OCI-M2 (cell line): ENCODE measurements around the gene APOM.

Experiments used
- DNase-seq: peaks from one replicate; lab custom pipeline; 2025; ENCODE audit not compliant: unreplicated experiment; lab: John Stamatoyannopoulos, UW

The APOM gene

GRCh38 chr6:31657406-31658157, 1.9 kb downstream of the APOM start:
- DNase-seq, result no peak

DNA sequence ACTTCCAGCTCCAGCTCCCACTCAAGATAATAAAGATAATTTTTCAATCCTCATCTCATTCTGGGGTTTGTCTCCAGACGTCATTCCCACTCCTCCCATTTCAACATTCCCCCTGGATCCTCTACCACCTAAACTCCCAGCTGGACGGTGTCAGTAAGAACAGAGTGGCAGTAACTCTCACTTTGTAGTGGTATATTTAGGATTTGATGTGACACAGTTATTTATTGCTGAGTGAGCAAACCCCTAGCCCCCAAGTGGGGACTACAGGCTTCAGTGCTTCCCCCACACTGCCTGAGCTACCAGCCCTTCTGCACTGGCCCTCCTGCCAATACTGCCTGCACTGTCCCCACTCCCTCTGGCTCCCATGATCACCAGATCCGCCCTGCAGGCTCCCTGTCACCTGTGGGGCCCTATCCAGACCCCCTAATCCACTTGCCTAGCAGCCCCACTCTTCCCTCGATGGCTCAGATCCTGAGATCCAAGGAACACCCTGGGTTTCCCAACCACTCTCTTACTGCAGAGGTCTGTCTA, 2.5 kb downstream of the APOM start:
- no peak for DNase-seq

- no peak for DNase-seq
Observed at GRCh38 chr6:31658983-31659648, 3.4 kb downstream of the APOM start.

DNA sequence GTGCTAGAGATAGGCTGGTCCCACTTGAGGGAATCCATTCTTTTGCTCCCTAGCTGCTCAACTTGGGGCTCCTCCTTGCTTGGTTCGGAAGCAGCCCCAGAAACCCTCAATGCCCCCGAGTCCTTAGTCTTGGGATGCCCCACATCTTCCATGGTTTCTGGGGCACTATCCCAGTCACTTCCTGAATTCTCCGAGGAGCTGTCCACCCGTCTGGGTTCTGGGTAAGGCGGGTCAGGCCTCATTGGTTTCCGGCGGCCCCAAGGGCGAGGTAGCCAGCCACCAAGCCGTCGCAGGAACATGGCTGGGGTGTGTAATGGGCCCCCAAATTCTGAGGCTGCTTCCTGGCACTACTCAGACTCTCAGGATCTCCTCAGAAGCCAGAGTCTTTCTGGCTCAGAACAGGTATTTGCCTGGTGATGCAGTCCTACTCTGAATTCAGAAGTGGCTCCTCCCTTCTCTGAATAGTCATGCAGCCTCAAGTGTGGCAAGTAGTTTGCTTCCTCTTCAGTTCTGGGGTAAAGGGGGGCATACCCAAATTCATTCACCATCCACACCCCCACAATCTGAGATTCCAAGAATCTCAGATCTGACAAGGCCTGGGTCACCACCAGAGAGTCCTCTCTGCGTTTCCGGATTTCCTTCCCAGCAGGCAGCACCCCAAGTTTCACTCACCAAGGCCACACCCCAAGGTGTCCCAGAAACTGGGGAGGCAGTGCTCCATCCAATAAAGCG, 4.1 kb downstream of the APOM start:
- no peak for DNase-seq

DNA sequence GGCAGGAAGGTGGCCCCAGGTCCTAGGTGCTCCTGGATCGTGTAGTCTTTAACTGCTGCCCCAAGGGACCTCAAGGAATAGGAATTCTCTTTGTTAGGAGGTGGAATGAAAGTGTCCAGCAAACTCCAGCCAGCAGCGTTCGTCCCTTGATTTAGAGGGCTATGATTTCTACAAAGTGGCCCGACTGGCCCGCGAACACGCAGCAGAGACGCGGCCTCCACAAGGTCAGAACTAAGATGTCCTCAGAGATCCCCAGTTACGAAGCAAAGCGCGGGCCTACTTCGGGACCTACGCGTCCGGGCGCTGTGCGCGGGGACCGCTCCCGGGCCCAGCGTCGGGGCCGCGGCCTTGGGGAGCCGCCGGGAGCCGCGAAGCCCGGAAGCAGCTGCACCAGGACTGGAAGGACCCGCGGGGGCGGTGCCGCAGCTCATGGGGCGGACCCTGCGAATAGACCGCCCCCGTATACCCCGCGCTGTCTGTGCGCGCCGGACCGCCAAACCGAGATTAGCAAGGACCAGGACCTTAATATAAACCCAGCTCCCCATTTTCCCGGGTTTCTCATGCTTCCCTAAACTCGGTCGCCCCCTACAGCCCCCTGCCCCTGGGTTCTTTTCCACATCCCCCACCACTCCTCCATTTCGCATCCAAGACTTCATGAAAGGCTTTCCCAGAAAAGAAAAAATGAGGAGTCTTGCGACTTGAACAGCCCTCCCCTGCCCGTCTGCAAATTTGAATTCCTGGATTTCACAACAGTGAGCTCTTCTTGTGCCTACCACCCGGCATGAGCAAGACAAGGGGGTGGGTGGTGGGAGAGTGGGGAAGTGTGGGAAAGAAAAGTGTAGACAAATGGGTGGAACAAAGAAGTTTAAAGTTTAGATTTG, 4.9 kb downstream of the APOM start, which contains the start of gene C6orf47:
Gene C6orf47 (minus strand): TSS at position 398 of the 881 bp plus-strand sequence. CDS start 831 bp downstream, outside the sequence.
- peak; percentile 57 for DNase-seq

DNA sequence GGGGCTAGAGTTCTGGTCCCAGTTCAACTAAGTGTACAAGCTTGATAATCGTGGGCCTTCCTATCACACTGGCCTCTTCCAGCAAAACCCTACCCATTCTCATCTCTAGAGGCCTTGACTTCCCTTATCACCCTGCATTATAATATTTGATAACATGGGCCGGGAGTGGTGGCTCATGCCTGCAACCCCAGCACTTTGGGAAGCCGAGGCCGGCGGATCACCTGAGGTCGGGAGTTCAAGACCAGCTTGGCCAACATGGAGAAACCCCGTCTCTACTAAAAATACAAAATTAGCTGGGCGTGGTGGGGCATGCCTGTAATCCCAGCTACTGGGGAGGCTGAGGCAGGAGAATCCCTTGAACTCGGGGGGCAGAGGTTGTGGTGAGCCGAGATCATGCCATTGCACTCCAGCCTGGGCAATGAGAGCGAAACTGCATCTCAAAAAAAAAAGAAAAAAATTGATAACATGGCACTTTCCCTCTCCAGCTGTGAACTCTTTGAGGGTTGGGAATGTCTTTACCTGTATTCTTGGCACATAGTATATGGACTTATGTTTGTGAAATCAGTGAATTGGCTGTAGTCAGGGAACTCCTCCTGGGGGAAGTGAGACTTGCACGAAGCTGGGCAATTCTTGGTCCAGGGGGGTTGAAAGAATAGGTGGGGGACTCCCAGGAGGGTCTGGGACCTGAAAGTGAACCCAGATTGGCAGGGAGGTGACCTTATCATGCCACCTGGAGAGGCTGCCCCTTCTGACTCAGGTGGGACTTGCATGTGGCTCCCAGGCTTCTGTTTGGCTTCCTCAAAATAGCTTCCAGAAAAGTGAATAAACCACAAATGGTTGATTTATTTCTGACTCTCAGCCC, 5.8 kb downstream of the APOM start:
- no peak for DNase-seq

GRCh38 chr6:31662124-31662723, 6.5 kb downstream of the APOM start:
- DNase-seq, result no peak

- DNase-seq, result no peak
Observed at GRCh38 chr6:31663126-31663960, 7.6 kb downstream of the APOM start.

DNA sequence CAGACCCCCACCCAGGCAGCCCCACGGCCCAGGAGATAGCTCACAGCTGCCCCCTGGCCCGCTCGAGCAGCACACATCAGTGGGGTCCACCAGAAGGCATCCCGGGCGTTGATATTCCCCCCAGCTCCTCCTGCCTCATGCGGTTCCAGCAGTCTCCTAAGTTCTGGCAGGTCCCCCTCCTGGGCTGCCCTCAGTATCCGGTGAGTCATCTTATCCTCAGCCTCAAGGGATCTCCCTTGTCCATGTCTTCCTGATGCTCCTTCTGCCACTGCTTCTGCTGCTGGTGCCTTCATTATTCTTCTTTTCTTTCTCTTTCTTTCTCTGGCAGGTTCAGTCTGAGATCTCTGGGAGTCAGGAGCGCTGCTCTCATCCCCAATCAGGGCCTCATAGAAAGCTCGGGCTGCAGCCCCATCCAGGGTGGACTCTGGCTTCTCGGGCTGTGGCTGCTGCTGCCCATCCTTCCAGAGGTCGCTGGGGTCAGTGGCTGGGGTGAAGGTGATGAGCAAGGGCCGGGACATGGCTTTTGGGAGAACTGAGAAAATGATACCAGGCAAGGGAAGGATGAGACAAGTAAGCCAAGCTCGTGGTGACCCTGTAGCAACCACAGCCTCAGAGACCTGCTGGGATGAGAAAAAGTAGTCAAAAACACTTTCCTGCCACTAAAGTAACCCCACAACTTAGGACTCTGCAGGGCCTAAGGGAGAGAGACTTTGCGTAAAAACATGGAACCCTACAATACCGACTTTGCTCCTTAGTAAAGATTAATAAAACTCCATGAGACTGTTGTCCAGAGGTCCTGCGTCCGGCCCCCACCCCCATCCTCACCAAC, 8.5 kb downstream of the APOM start:
- DNase-seq, result no peak

GRCh38 chr6:31664790-31665500, 9.3 kb downstream of the APOM start, which contains the start of gene GPANK1:
TSS of gene GPANK1 (minus strand) at chr6:31664997. CDS start at chr6:31664478, 519 bp downstream.
- peak; percentile 68 for DNase-seq

DNA sequence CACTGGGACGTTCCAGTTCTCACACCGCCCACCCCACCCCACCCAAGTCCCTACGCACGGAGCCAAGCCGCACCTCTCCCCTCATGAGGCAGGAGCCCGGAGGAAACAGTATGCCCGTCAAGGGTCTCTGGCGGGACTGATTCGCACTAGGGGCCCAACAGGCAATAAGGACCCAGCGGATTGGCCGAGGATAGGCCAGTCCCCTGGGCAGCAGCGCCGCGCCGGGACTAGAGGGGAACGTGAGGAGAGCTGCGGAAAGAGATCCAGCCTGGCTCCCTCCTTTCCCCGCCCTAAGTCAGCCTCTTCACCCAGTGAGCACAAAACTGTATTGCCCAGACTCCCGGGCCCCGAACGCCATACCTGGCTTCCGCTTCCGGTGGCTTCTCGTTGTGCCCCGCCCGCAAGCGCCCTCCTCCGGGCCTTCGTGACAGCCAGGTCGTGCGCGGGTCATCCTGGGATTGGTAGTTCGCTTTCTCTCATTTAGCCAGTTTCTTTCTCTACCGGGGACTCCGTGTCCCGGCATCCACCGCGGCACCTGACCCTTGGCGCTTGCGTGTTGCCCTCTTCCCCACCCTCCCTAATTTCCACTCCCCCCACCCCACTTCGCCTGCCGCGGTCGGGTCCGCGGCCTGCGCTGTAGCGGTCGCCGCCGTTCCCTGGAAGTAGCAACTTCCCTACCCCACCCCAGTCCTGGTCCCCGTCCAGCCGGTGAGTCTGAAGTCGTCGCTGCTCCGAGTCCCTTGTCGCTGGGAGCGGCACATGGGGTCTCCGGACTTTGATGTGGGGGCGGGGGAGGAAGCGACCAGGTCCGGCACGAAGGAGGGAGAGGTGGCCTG, 10.0 kb downstream of the APOM start, which contains the start of gene CSNK2B:
Gene CSNK2B (plus strand): TSS at position 580 of the 836 bp plus-strand sequence. CDS start 752 bp downstream, outside the sequence.
- DNase-seq, result peak; percentile 93

DNA sequence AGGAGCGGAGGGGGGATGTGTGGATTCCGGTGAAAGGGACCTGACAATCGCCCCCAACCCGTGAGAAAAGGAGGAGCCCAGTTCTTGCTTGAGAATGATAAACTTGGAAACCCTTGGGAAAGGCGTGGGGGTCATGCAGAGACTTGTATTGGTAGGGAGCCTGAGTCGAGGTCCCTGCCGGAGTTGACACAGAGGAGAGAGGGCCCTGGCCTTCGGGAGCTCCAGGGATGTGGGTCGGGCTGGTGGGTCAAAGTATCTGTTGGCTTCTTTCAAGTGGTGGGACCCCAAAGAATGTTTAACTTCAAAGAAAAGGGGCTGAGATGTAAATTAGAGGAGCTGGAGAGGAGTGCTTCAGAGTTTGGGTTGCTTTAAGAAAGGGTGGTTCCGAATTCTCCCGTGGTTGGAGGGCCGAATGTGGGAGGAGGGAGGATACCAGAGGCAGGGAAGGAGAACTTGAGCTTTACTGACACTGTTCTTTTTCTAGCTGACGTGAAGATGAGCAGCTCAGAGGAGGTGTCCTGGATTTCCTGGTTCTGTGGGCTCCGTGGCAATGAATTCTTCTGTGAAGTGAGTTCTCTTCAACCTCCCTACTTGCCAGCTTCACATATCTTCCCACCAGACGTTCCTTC, 10.8 kb downstream of the APOM start:
- no peak for DNase-seq

DNA sequence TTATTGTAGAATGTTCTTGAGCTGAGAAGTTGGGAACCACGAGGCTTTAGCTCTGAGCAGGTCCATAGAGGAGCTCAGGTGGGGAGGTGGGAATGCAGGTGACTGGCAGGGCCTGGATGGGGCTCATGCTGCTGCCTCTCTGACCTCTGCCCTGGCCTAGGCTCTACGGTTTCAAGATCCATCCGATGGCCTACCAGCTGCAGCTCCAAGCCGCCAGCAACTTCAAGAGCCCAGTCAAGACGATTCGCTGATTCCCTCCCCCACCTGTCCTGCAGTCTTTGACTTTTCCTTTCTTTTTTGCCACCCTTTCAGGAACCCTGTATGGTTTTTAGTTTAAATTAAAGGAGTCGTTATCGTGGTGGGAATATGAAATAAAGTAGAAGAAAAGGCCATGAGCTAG, 14.0 kb downstream of the APOM start, which contains the start of gene LY6G5B:
Gene LY6G5B (plus strand): TSS at position 301 of the 400 bp plus-strand sequence. CDS start 975 bp downstream, outside the sequence.
- no peak for DNase-seq

GRCh38 chr6:31676322-31676903, 20.7 kb downstream of the APOM start:
- no peak for DNase-seq

DNA sequence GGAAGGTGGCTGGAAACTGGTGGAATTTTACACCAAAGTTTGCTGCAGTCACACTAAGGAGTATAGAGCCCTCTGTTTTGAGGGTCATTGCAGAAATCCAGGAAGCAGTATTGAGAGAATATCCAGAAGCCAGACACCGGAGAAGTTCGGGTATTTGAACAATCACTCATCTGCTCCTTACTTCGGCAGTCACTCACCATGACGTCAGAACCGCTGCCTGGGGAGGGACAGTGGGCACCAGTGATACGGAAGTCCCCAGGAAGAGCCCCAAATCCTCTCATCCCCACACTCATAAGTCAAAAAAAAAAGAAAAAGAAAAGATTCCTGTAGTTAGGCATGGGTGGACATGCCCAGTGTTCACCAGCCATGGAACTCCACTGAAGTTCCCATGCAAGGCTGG, 21.2 kb downstream of the APOM start:
- no peak for DNase-seq
